Natural killer cell (primary cell): ENCODE results near the gene HSPA12A. TPM values are rescaled to one million over a fixed set of nuclear protein-coding genes. Genes with fewer than 3 reads are reported as not detected.

ENCODE experiments used
- ATAC-seq, 3 donors: fragments of 150-1000 bp in 2 of 3; fragments of 200-7000 bp in 1 of 3; cut with Tn5 transposase; 1 replicate in 1 of 3; 2 replicates in 2 of 3; pipeline ENCODE4 v1.10.0; 2021; ENCODE audit warnings: mild to moderate bottlenecking in 2 of 3, moderate library complexity in 2 of 3
- DNase-seq, 2 donors: peaks; one replicate each; pipeline versions ENCODE4 v3.0.0 to v3.0.0-alpha.2; 2013 to 2021; ENCODE audit warnings: mixed read lengths in 1 of 2
- H3K27ac ChIP-seq: one replicate; pipeline ENCODE4 v1.5.1; 2013; ENCODE audit warnings: mild to moderate bottlenecking, low read length
- H3K27me3 ChIP-seq: one replicate; pipeline ENCODE4 v1.6.1; 2013; ENCODE audit warnings: low read length; ENCODE audit not compliant: control insufficient read depth, insufficient read depth
- H3K36me3 ChIP-seq: one replicate; pipeline ENCODE4 v1.6.1; 2013; ENCODE audit warnings: low read length; ENCODE audit not compliant: control insufficient read depth, insufficient read depth
- H3K4me1 ChIP-seq: one replicate; pipeline ENCODE4 v1.6.1; 2013; ENCODE audit warnings: low read length; ENCODE audit not compliant: control insufficient read depth, insufficient read depth
- H3K4me3 ChIP-seq: one replicate; pipeline ENCODE4 v1.5.1; 2013; ENCODE audit warnings: low read length
- H3K9me3 ChIP-seq: one replicate; pipeline ENCODE4 v1.6.1; 2013; ENCODE audit warnings: low read length; ENCODE audit not compliant: control insufficient read depth, insufficient read depth
- H3K27ac Mint-ChIP-seq, 2 donors: one replicate each; pipeline ENCODE4 v1.8.0; 2022; ENCODE audit warnings: mild to moderate bottlenecking in 2 of 2, mixed read lengths in 2 of 2, moderate library complexity in 1 of 2
- H3K27me3 Mint-ChIP-seq, 2 donors: one replicate each; pipeline ENCODE4 v1.8.0; 2022; ENCODE audit warnings: low read depth in 2 of 2, mixed read lengths in 2 of 2
- H3K36me3 Mint-ChIP-seq: one replicate; pipeline ENCODE4 v1.8.0; 2022; ENCODE audit warnings: mixed read lengths
- H3K4me1 Mint-ChIP-seq, 2 donors: one replicate each; pipeline ENCODE4 v1.8.0; 2022; ENCODE audit warnings: mixed read lengths in 2 of 2
- H3K4me3 Mint-ChIP-seq: one replicate; pipeline ENCODE4 v1.8.0; 2022; ENCODE audit warnings: mild to moderate bottlenecking, moderate library complexity, mixed read lengths
- H3K9me3 Mint-ChIP-seq, 2 donors: one replicate each; pipeline ENCODE4 v1.8.0; 2022; ENCODE audit warnings: mixed read lengths in 2 of 2
- CTCF ChIP-seq: fragments of 200-600 bp; IDR thresholded peaks from one replicate; pipeline ENCODE4 v1.8.0; 2022; ENCODE audit warnings: antibody characterized with exemption
- WGBS: methylation state at CpG from one replicate; pipeline ENCODE4 v1.1.7; 2013; ENCODE audit warnings: missing lambda C conversion rate; ENCODE audit not compliant: insufficient coverage; 5-methylcytosine and 5-hydroxymethylcytosine counted together
- intact Hi-C: fragments of 100-400 bp; cut with micrococcal nuclease; formaldehyde crosslinking; loops from one replicate; pipeline ENCODE4 v1.14.2; 2022
- total RNA-seq, 4 donors: library from RNA; stranded (reverse); fragments of 120-200 nt in 1 of 4; gene quantifications; one replicate each; pipeline versions ENCODE4 v1.2.3 to v1.2.4, GENCODE V29; 2013 to 2022

Gene HSPA12A
- total RNA-seq, 3 donors from 2014 or later (not counting 1 experiment from before 2014, with no cell fraction given), result 0.43 TPM; not detected in 2

GRCh38 chr10:116653885-116654284 is 88.5 kb downstream of the HSPA12A start:
- DNase-seq (no peak), ATAC-seq (no peak)
- intact Hi-C loops, result no loop called here
- Histone ChIP-seq H3K27ac (no peak overlapping the region), H3K36me3 (no peaks in the 10 kb centered on the region), H3K9me3 (no peaks in the 10 kb centered on the region), H3K27me3 (no peaks in the 10 kb centered on the region), H3K4me3 (no peak overlapping the region), H3K4me1 (no peaks in the 10 kb centered on the region)
- H3K36me3 Mint-ChIP-seq, result no peaks in the 10 kb centered on the region
- no CpG with 5 or more reads among the region's 1 CpG for WGBS
- no peak overlapping the region for H3K27ac Mint-ChIP-seq
- TF ChIP-seq CTCF, result no peak
- peaks cover 0 to 10% of the 10 kb centered on the region in 2 donors for H3K27me3 Mint-ChIP-seq
- no peaks in the 10 kb centered on the region for H3K4me1 Mint-ChIP-seq
- no peak overlapping the region for H3K4me3 Mint-ChIP-seq
- peaks cover 3 to 4% of the 10 kb centered on the region in 2 donors for H3K9me3 Mint-ChIP-seq

GRCh38 chr10:116648903-116649302 is 93.5 kb downstream of the HSPA12A start:
- Histone ChIP-seq H3K36me3 (no peaks in the 10 kb centered on the region), H3K27ac (no peak overlapping the region), H3K27me3 (no peaks in the 10 kb centered on the region), H3K4me3 (no peak overlapping the region), H3K4me1 (no peaks in the 10 kb centered on the region), H3K9me3 (no peaks in the 10 kb centered on the region)
- 85% methylated on average over 8 of the region's 8 CpGs for WGBS
- Mint-ChIP-seq H3K4me3 (no peak overlapping the region), H3K36me3 (no peaks in the 10 kb centered on the region), H3K27me3 (peaks cover 0 to 3% of the 10 kb centered on the region in 2 donors), H3K9me3 (peaks cover 2 to 3% of the 10 kb centered on the region in 2 donors), H3K4me1 (no peaks in the 10 kb centered on the region), H3K27ac (no peak overlapping the region)
- ATAC-seq (no peak), DNase-seq (no peak)
- TF ChIP-seq CTCF, result no peak
- intact Hi-C loops, result no loop called here

GRCh38 chr10:116646502-116646901 is 95.9 kb downstream of the HSPA12A start:
- no peaks in the 10 kb centered on the region for H3K36me3 ChIP-seq
- H3K4me1 Mint-ChIP-seq, result no peaks in the 10 kb centered on the region
- H3K36me3 Mint-ChIP-seq, result no peaks in the 10 kb centered on the region
- H3K4me3 Mint-ChIP-seq, result no peak overlapping the region
- no peak overlapping the region for H3K27ac ChIP-seq
- no peaks in the 10 kb centered on the region for H3K27me3 Mint-ChIP-seq
- no peaks in the 10 kb centered on the region for H3K27me3 ChIP-seq
- no peaks in the 10 kb centered on the region for H3K4me1 ChIP-seq
- intact Hi-C loops, result no loop called here
- TF ChIP-seq CTCF, result no peak
- H3K27ac Mint-ChIP-seq, result no peak overlapping the region
- WGBS, result 91% methylated on average over 5 of the region's 5 CpGs
- DNase-seq, result no peak
- no peaks in the 10 kb centered on the region for H3K9me3 ChIP-seq
- H3K9me3 Mint-ChIP-seq, result peaks cover 0 to 6% of the 10 kb centered on the region in 2 donors
- no peak overlapping the region for H3K4me3 ChIP-seq
- ATAC-seq, result no peak

- no peak overlapping the region for H3K4me3 ChIP-seq
Measured at GRCh38 chr10:116637830-116638229, 104.5 kb downstream of the HSPA12A start.

More at GRCh38 chr10:116637830-116638229, 104.5 kb downstream of the HSPA12A start:
- Mint-ChIP-seq H3K27ac (no peak overlapping the region), H3K36me3 (no peaks in the 10 kb centered on the region), H3K27me3 (no peaks in the 10 kb centered on the region), H3K4me1 (no peaks in the 10 kb centered on the region), H3K9me3 (peaks cover 0 to 7% of the 10 kb centered on the region in 2 donors), H3K4me3 (no peak overlapping the region)
- intact Hi-C loops, result no loop called here
- 0% methylated on average over 1 of the region's 1 CpG for WGBS
- Histone ChIP-seq H3K9me3 (no peaks in the 10 kb centered on the region), H3K27ac (no peak overlapping the region), H3K4me1 (no peaks in the 10 kb centered on the region), H3K36me3 (no peaks in the 10 kb centered on the region), H3K27me3 (no peaks in the 10 kb centered on the region)
- ATAC-seq (no peak), DNase-seq (no peak)
- TF ChIP-seq CTCF, result no peak
